Stimulated activated CD4-positive, alpha-beta T cell treated with anti-CD3 and anti-CD28 coated beads, Interleukin-15, amount 100 ng/mL, for 48 hours (primary cell): ENCODE results near the gene ENTR1.
A peak's percentile ranks its signal among the peaks of the same experiment; 100 is the strongest.
"Not testable (repeated sequence)": the region's sequence is repeated elsewhere in the genome, so short reads cannot be mapped to it uniquely, and the experiment has no call there.

Experiments used
- DNase-seq, 2 donors: peaks; one replicate each; pipeline ENCODE4 v3.0.0-alpha.2; 2020; ENCODE audit warnings: low read depth in 2 of 2

Gene ENTR1

DNA sequence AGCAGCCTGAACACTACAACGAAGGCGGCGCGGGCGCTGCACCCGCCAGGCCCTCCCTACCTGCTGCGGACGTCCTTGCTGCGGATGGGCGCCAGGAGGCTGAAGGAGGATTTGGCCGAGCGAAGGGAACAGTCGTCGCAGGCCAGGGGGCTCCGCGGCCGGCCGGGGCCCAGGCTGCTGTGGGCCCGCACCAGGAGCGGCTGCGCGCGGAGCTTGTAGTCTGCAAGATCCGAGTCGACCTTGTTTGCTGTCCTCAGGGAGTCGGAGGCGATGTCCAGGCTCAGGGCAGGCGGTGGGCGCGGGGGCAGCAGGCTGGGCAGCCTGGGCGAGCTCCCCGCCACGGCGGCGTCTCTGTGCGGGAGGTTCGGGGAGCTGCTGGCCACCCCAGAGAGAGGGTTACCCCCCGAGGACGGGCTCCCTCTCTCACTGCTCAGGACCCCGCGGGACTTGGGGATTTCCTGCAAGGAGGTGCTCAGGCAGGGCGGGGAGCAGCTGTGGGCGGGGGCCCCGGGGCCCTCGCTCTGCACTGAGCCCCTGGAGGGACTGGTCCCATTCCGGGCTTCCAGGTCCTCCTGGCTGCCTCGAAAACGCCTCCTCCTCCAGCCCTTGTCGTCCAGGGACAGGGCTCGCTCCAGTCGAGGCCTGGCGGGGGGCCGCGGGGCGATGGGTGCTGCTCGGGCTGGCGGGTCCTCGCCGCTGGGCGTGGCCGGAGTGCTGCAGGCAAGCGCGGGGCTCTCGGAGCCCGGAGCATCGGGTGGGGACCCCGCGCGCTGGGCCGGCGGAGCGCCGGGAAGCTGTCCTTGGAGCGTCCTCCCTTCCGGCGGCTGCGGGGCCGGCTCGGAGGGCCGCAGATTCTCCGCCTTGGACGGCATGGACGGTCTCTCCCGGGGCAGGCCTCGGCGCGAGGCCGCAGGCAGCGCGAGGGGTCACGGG is 28.4 kb upstream of the ENTR1 start:
- DNase-seq, result peak; percentile 39 to 44

DNA sequence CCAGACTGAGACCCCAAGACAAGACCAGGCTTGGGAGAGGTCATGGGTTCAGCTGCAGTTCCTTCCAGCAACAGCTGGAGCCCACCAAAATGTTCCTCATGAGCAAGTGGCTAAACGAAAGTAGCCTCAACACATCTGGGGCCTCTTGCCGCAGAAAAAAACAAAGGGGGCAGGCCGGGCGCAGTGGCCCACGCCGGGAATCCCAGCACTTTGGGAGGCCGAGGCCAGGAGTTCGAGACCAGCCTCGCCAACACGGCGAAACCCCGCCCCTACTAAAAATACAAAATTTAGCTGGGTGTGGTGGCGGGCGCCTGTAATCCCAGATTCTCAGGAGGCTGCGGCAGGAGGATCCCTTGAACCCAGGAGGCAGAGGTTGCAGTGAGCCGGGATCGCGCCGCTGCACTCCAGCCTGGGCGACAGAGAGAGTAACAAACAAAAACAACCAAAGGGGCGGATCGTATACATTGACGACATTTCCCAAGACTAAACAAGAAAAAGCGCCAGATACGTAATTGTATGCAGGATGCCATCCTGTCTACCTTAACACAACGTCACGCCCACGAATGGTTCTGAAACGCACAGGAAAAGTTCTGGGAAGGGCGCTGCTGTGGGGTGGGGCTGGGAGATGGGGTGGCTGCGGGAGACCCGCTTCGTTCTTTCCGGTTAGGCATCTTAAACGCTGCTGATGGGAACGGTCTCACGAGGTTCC is 27.6 kb upstream of the ENTR1 start:
- DNase-seq, result no peak

- no peak for DNase-seq
Observed at GRCh38 chr9:136437430-136437829, 27.0 kb upstream of the ENTR1 start.

- DNase-seq, result no peak
Observed at GRCh38 chr9:136436055-136436634, 25.7 kb upstream of the ENTR1 start.

DNA sequence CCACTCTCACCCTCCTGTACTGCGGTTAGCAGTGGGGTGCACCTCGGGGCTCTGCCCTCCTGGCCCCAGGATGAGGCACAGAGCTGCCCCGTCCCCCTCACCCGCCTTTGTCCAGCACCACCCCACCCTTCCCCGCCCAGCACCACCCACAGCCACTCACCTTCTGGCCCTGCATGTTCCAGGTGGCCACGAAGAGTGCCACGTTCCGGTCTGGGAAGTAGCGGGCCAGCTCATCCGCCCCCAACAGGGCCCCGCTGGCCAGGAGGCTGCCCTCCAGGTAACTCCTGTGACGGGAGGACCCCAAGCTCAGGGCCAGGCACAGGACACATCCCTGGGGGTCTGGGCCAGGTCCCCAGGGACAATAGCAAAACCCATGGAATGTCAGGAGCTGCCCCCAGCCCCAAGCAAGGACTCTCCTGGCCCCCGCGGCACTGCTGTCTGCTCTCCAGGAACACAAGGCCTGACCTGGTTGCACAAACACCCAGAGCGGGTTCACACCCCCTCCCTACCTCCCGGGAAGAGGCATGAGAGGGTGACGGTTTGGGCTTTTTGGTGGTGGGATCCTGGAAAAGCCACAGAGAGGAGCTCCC is 24.3 kb upstream of the ENTR1 start:
- no peak for DNase-seq

- no peak for DNase-seq
Observed at GRCh38 chr9:136433849-136434579, 23.6 kb upstream of the ENTR1 start.

DNA sequence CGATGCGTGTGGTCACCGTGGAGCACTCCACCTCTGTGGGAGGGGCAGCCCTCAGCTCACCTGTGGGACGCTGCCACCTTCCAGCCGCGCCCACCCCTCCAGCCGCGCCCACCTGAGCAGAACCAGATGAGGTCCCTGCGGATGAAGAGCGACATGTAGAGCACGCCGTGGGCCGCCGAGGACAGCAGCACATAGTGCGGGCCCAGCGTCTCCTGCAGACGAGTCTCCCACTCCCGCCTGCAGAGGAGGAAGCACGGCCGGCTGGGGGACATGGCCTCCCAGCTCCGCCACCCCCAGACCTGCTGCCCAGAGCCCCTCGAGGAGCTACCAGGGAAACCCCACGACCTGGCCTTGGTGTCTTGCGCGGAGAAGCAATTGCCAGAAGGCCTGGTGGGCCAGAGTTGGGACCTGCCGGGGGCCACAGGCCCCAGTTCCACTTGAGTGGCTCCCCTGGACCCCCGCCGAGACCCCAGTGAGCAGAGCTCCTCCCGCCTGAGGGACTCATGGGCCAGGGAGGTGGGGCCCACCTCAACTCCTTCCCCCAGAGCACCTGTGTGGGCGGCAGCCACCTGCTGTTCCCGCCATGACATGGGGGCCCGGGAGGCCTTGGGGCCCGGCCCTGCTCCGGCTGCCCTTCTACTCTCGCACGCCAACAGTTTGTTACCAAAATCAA is 22.8 kb upstream of the ENTR1 start:
- DNase-seq, result no peak

GRCh38 chr9:136432591-136432990 is 22.2 kb upstream of the ENTR1 start:
- DNase-seq, result no peak

- DNase-seq, result no peak
Observed at GRCh38 chr9:136431782-136432350, 21.5 kb upstream of the ENTR1 start.

DNA sequence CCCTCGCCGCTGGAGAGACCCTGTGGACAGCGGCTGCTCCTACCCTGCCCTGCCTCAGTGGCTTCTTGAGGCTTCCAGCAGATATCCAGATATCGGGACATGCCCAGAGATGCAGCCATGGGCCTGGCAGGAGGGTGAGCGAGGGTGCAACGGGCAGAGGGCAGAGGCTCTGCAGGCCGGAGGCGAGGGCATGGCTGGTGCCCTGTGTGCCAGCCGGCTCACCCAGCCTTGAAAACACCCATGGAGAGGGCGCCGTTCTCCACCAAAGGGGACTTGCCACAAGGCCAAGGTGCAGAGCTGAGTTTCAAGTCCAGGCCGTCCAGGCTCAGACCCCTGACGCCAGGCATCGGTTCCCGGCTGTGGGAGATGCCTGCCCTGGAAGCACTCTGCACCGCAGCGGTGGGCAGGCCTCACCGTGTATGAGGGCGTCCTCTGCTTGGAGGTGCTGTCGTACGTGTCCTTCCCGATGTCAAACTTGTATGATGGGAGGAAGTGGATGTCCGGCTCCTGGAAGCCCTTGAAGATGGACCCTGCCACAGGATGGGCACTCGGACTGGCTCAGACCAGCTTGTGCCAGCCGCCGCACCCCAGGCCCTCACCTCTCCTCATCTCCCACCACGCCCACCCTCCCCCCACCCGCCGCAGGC is 20.3 kb upstream of the ENTR1 start:
- no peak for DNase-seq

DNA sequence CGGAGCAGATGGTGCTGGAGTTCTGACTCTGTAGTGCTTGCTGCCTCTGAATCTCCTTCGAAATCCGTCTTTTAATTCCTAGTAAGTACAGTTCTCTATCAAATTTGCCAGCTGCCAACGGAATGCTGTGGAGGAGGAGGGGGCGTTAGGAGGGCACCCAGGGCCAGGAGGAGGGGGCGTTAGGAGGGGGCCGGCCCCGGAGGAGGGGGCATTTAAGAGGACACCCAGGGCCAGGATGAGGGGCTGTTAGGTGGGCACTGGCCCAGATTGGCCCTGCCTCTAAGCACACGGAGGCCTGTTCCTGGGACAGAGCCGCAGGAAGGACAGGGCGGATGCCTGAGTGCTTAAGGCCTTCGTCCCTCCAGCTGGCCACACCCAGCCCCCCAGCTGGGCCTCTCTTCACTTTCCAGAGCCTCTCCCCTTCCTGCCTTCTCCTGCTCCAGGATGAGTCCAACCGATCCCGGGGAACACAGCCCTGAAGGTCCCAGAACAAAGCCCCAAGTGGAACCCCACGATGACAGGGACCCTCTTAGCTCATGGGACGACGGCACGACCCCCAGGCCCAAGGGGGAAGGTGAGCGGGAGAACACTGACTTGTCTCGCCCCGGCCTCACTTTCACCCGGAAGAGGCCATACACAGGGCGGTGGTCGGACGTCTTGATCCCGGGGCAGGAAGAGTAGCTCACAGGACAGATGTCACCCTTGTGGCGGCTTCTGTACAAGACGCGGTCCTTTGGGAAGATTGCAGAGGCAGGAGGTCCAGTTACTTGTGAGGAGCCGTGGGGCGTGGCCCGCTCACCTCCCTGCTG is 19.5 kb upstream of the ENTR1 start:
- no peak for DNase-seq

DNA sequence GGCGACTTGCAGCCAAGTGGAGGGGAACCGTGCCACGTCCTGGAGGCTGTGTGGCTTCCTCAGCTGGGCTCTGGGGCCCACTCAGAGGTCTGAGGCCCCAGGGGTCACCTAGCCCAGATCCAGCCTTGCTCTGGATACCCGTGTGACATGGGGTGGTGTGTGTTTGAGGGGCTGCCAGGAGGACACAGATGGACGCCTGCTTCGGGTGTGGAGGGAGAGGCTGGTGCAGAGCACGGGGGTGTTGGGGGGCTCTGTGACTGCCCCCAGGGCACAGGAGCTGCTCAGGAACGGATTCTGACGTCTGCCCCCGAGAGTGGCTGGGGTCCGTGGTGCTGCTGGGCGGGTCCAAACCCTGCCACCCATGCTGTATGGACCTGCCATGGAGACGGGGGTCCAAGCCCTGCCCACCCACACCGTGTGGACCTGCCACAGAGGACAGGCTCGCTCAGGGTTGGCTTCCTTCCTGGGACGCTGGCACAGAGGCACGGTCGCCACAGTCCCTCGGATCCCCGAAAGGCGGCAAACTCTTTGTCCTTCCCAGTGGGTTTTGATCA is 18.7 kb upstream of the ENTR1 start:
- no peak for DNase-seq

GRCh38 chr9:136426787-136427186 is 16.4 kb upstream of the ENTR1 start:
- no peak for DNase-seq

DNA sequence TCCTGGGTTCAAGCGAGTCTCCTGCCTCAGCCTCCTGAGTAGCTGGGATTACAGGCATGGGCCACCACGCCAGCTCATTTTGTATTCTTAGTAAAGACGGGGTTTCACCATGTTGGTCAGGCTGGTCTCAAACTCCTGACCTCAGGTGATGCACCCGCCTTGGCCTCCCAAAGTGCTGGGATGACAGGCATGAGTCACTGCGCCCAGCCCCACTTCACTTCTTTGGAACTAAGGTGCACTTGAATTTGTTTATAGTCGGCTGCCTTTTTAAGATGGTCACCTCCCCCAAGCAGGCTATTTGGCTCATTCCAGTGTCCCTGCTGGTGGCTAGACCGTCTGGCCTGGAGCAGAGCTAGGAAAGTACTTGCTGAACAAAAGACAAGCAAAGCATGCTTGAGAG is 15.0 kb upstream of the ENTR1 start:
- not testable (repeated sequence) for DNase-seq

- DNase-seq, result no peak
Observed at GRCh38 chr9:136424750-136425362, 14.4 kb upstream of the ENTR1 start.

DNA sequence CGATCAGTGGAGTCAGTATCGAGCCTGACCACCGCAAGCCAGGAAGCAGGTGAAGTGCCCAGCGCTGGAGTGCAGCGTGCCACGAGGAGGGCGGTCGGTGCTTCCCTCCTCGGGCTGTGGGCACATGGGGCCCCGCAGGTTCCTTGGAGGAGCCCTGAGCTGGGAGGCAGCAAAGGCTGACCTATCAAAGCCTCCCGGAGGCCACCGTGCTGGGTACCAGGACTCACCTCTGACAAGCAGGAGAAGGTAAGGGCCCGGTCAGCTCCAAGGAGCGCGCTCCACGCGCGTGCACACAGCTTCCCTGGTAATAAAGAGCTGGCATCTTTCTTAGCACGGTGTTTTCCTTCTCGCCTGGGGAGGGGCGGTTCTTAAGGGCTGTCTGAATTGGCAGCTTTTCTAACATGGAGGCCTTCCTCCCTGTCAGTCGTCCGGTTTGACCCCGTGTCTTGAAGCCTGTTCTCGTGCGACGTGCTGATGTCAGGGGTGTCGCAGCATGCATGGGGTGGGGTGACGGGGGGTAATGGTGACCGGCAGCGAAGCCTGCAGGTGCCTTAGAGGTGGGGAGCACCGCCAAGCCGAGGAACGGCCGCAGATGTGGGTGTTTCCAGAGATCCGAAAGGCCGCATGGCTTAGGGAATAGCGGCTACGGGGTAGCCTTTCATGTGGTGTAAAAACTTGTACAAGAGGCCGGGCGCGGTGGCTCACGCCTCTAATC is 13.2 kb upstream of the ENTR1 start:
- no peak for DNase-seq

DNA sequence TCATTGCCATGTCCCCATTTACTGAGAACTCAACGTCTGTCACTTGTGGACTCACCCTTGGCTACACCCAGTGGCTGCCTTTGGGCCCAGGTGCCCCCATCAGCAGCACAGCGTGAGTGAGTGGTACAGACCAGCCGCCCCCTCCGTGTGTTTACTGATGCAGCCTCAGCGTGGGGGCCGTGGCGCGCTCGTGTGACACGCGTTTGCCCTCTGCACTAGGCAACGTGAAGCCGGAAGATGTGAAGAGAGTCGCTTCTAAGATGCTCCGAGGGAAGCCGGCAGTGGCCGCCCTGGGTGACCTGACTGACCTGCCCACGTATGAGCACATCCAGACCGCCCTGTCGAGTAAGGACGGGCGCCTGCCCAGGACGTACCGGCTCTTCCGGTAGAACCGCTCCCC is 12.5 kb upstream of the ENTR1 start:
- no peak for DNase-seq

DNA sequence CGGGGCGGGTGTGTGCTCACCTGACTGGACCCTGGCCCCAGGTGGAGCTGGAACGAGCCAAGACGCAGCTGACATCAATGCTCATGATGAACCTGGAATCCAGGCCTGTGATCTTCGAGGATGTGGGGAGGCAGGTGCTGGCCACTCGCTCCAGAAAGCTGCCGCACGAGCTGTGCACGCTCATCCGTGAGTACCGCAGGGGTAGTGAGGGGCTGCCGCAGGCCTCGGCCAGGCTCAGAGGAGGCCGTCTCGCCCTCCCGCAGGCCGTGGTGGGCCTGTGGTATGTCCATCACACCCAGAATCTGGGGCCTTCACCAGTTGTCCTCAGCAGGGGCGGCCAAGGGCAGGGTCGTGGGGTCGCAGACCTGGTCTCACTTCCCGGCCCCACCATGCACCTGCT is 11.4 kb upstream of the ENTR1 start:
- no peak for DNase-seq
